ENCODE results near the gene BAZ2B. TPM values are rescaled to one million over a fixed set of nuclear protein-coding genes. Genes with fewer than 3 reads are reported as not detected.
A peak's percentile ranks its signal among the peaks of the same experiment; 100 is the strongest.

Gene BAZ2B
- polyA plus RNA-seq, 1 of the 3 experiments (the other 2 are of a cell fraction) = 10.2 TPM

DNA sequence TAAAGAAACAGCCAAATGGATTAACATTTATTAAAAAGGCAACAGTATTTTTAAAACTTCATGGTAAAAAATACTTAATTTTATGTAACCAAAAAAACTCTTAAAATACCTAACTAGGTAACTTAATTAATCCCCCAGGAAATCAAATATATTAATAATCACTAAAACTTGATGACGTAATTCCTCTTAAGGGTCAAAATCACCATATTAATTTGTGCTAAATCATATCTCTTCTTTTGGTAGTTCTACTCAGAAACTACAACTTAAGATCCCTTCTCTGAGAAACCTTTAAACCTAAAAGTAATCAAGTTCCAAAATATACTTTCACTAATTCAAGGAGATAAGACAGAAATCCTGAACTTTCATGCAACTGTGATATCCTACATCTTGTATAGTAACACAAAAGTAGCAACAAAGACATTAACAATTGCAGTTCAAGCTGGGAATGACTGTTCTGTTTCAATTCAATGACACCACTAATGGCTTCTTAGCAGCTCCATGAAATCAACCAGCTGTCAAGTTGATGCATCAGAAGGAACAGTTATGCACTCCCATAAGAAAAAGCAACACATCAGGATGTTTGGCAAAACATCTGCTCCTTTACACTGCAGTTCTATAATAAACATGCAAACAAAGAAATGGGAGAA is 4.0 kb downstream of the BAZ2B start:
- ChIA-PET CTCF (no interaction called here), POLR2A (interaction anchor here (0.8 to 1.2 kb wide), 2 partner anchors 100 to 101 kb away, joined by 3 read pairs; no protein-coding TSS in a partner anchor)
- DNase-seq = peak; percentile 27
- Histone ChIP-seq H3K4me2 (peak overlapping the region; percentile 78), H3K79me2 (ENCODE audit: insufficient read depth) (peaks cover 91% of the 10 kb centered on the region), H3K4me1 (ENCODE audit: control insufficient read depth in 1 of 2, insufficient read depth in 2 of 2, low read depth in 1 of 2, low read length in 1 of 2) (peaks cover 15 to 24% of the 10 kb centered on the region in 2 experiments; a peak in 2 of 4 replicates), H3K36me3 (replicated peaks in 1 of 2; ENCODE audit: control insufficient read depth in 1 of 2, insufficient read depth in 2 of 2, low read length in 1 of 2) (no peaks in the 10 kb centered on the region), H3K27ac (ENCODE audit: low read depth in 2 of 2, low read length in 1 of 2) (peak overlapping the region; percentile 99), H3K4me3 (ENCODE audit: low read depth in 2 of 2, low read length in 1 of 2) (peak overlapping the region in 1 of 2 experiments; percentile 80; a peak in 1 of 4 replicates), H3K9ac (peak overlapping the region; percentile 4; the same call in 1 of the 2 replicates), H4K20me1 (ENCODE audit: insufficient read depth) (no peaks in the 10 kb centered on the region; the same call in none of the 2 replicates), H2AFZ (ENCODE audit: low read depth) (no peak overlapping the region), H3F3A (replicated peaks; ENCODE audit: insufficient read depth) (peaks cover 17% of the 10 kb centered on the region), H3K27me3 (ENCODE audit: insufficient read depth) (no peaks in the 10 kb centered on the region), H3K9me3 (no peaks in the 10 kb centered on the region), H3K9me2 (no peaks in the 10 kb centered on the region)
- WGBS (ENCODE audit: low lambda C conversion rate) = 51% methylated on average over 1 of the region's 1 CpG
- no peak for TF ChIP-seq NFIC (IDR thresholded peaks at IDR 0.05; ENCODE audit: borderline replicate concordance)
- TF ChIP-seq YY1 (IDR thresholded peaks at IDR 0.05; ENCODE audit: low read depth) = 0 out of 2 replicates have a peak, but pooled peaks have one; percentile 18
- TF ChIP-seq EP300 (IDR thresholded peaks at IDR 0.05; ENCODE audit: borderline replicate concordance in 1 of 2, low read depth in 1 of 2, low read length in 1 of 2) = peak in 1 of 2 experiments; percentile 19; a peak in 1 of 4 replicates
- no peak for TF ChIP-seq REST (IDR thresholded peaks at IDR 0.05; ENCODE audit: low read depth, low read length)
- peak; percentile 24; the same call in 1 of the 2 replicates for TF ChIP-seq TCF12 (IDR thresholded peaks at IDR 0.05)
- TF ChIP-seq, protein P1, sequence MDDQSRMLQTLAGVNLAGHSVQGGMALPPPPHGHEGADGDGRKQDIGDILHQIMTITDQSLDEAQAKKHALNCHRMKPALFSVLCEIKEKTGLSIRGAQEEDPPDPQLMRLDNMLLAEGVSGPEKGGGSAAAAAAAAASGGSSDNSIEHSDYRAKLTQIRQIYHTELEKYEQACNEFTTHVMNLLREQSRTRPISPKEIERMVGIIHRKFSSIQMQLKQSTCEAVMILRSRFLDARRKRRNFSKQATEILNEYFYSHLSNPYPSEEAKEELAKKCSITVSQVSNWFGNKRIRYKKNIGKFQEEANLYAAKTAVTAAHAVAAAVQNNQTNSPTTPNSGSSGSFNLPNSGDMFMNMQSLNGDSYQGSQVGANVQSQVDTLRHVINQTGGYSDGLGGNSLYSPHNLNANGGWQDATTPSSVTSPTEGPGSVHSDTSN (IDR thresholded peaks at IDR 0.05) = peak; percentile 43
- TF ChIP-seq NRF1 (IDR thresholded peaks at IDR 0.05; ENCODE audit: low read depth, low read length) = no peak

GRCh38 chr2:159609811-159610549 is 6.4 kb downstream of the BAZ2B start:
- peaks cover 95% of the 10 kb centered on the region for H3K79me2 ChIP-seq (ENCODE audit: insufficient read depth)
- H2AFZ ChIP-seq (ENCODE audit: low read depth) = no peak overlapping the region
- no peak overlapping the region for H3K9ac ChIP-seq
- DNase-seq = no peak
- TF ChIP-seq JUND (IDR thresholded peaks at IDR 0.05) (no peak), MXI1 (IDR thresholded peaks at IDR 0.05; ENCODE audit: low read depth, low read length) (no peak), MEF2A (IDR thresholded peaks at IDR 0.05; ENCODE audit: borderline replicate concordance, low read depth) (no peak), GABPA (IDR thresholded peaks at IDR 0.05; ENCODE audit: low read depth) (no peak), FOXJ3 (CRISPR knock-in tag; IDR thresholded peaks at IDR 0.05) (no peak), RFX5 (IDR thresholded peaks at IDR 0.05; ENCODE audit: low read length) (no peak), SIN3A (IDR thresholded peaks at IDR 0.05; ENCODE audit: borderline replicate concordance, low read depth, low read length) (no peak), GATA2 (CRISPR knock-in tag; IDR thresholded peaks at IDR 0.05) (no peak), POLR2AphosphoS5 (IDR thresholded peaks at IDR 0.05; ENCODE audit: low read depth, low read length) (no peak), SMC3 (IDR thresholded peaks at IDR 0.05; ENCODE audit: low read depth, low read length) (no peak), NFIC (IDR thresholded peaks at IDR 0.05; ENCODE audit: borderline replicate concordance) (no peak), NRF1 (IDR thresholded peaks at IDR 0.05; ENCODE audit: low read depth, low read length) (no peak), ELF1 (IDR thresholded peaks at IDR 0.05) (no peak)
- TF ChIP-seq, protein P2, sequence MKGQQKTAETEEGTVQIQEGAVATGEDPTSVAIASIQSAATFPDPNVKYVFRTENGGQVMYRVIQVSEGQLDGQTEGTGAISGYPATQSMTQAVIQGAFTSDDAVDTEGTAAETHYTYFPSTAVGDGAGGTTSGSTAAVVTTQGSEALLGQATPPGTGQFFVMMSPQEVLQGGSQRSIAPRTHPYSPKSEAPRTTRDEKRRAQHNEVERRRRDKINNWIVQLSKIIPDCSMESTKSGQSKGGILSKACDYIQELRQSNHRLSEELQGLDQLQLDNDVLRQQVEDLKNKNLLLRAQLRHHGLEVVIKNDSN (IDR thresholded peaks at IDR 0.05; ENCODE audit: borderline replicate concordance, low read depth) = no peak
- CTCF ChIA-PET = no interaction called here
- WGBS (ENCODE audit: low lambda C conversion rate) = 94% methylated on average over 4 of the region's 4 CpGs
- H3F3A ChIP-seq (replicated peaks; ENCODE audit: insufficient read depth) = peaks cover 11% of the 10 kb centered on the region
- no peaks in the 10 kb centered on the region; the same call in none of the 2 replicates for H4K20me1 ChIP-seq (ENCODE audit: insufficient read depth)
- peaks cover 17 to 24% of the 10 kb centered on the region in 2 experiments; a peak in 2 of 4 replicates for H3K4me1 ChIP-seq (ENCODE audit: control insufficient read depth in 1 of 2, insufficient read depth in 2 of 2, low read depth in 1 of 2, low read length in 1 of 2)
- no peaks in the 10 kb centered on the region for H3K27me3 ChIP-seq (ENCODE audit: insufficient read depth)
- no peaks in the 10 kb centered on the region for H3K9me2 ChIP-seq
- H3K36me3 ChIP-seq (replicated peaks in 1 of 2; ENCODE audit: control insufficient read depth in 1 of 2, insufficient read depth in 2 of 2, low read length in 1 of 2) = peaks cover 0 to 5% of the 10 kb centered on the region in 2 experiments
- H3K4me2 ChIP-seq = no peak overlapping the region
- H3K4me3 ChIP-seq (ENCODE audit: low read depth in 2 of 2, low read length in 1 of 2) = no peak overlapping the region
- H3K9me3 ChIP-seq = no peaks in the 10 kb centered on the region
- POLR2A ChIA-PET = no interaction called here
- H3K27ac ChIP-seq (ENCODE audit: low read depth in 2 of 2, low read length in 1 of 2) = no peak overlapping the region
